HL-60 (cell line): ENCODE data around the gene NKX1-1.

Experiments
- DNase-seq, 2 experiments: peaks; one replicate each; pipeline ENCODE4 v3.0.0-alpha.2; 2010 to 2020; ENCODE audit warnings: low read depth in 1 of 2, low spot score in 1 of 2
- H3K27ac ChIP-seq: fragments of 250-450 bp; sonication (Bioruptor Pico); replicated peaks from 2 replicates; pipeline ENCODE4 v1.5.1; 2020; ENCODE audit warnings: mild to moderate bottlenecking, moderate library complexity
- H3K27me3 ChIP-seq: fragments of 250-450 bp; sonication (Bioruptor Pico); 2 replicates; pipeline ENCODE4 v1.5.1; 2021; ENCODE audit warnings: mild to moderate bottlenecking, moderate library complexity; ENCODE audit not compliant: insufficient read depth, poor library complexity, severe bottlenecking
- H3K4me3 ChIP-seq: replicated peaks from 2 replicates; pipeline ENCODE4 v1.5.1; 2011; ENCODE audit warnings: mild to moderate bottlenecking, control low read depth, low read length; ENCODE audit not compliant: insufficient read depth
- CTCF ChIP-seq: IDR thresholded peaks from one replicate; pipeline ENCODE4 v1.5.1; 2011; ENCODE audit warnings: low read length, control low read depth, inconsistent platforms; ENCODE audit not compliant: insufficient read depth
- GABPA ChIP-seq: IDR thresholded peaks from 2 replicates; pipeline ENCODE4 v1.6.1; 2012; ENCODE audit warnings: low read depth
- POLR2AphosphoS5 ChIP-seq: IDR thresholded peaks from 2 replicates; pipeline ENCODE4 v1.6.1; 2012; ENCODE audit warnings: low read depth
- REST ChIP-seq: IDR thresholded peaks from 2 replicates; pipeline ENCODE4 v1.6.1; 2012; ENCODE audit warnings: low read depth; ENCODE audit not compliant: insufficient replicate concordance
- SPI1 ChIP-seq: IDR thresholded peaks from 2 replicates; pipeline ENCODE4 v1.6.1; 2012; ENCODE audit warnings: low read depth, mild to moderate bottlenecking, borderline replicate concordance

Gene NKX1-1

GRCh38 chr4:1412376-1413203 is 6.3 kb upstream of the NKX1-1 start:
- no peak for DNase-seq
- peaks cover 5% of the 10 kb centered on the region for H3K27me3 ChIP-seq

GRCh38 chr4:1411436-1412375 is 5.5 kb upstream of the NKX1-1 start:
- TF ChIP-seq SPI1: no peak
- no peak for TF ChIP-seq POLR2AphosphoS5
- TF ChIP-seq CTCF: no peak
- no peak for TF ChIP-seq REST
- no peak for TF ChIP-seq GABPA
- DNase-seq: no peak
- no peak overlapping the region for H3K4me3 ChIP-seq
- no peak overlapping the region for H3K27ac ChIP-seq
- peaks cover 10% of the 10 kb centered on the region for H3K27me3 ChIP-seq

More at GRCh38 chr4:1412376-1413203, 6.3 kb upstream of the NKX1-1 start:
- Histone ChIP-seq H3K4me3 (no peak overlapping the region), H3K27ac (no peak overlapping the region)
- TF ChIP-seq REST (peak; percentile 17), POLR2AphosphoS5 (no peak)

- peak; percentile 24 to 29 for DNase-seq
- Histone ChIP-seq H3K27ac (no peak overlapping the region), H3K4me3 (no peak overlapping the region), H3K27me3 (peaks cover 10% of the 10 kb centered on the region)
- peak; percentile 100 for TF ChIP-seq REST
- TF ChIP-seq CTCF: no peak
Observed at GRCh38 chr4:1410491-1411325, 4.5 kb upstream of the NKX1-1 start.
